Camera-type eye (tissue), 1 donor: ENCODE data around the gene NEK4. TPM values are rescaled to one million over a fixed set of nuclear protein-coding genes. Genes with fewer than 3 reads are reported as not detected.

Experiments used
- total RNA-seq: library from RNA; depleted of rRNA; stranded (reverse); fragments of >200 nt; gene quantifications from one replicate; pipeline ENCODE4 v1.2.3, GENCODE V29; 2014

Gene NEK4
- total RNA-seq = 64.3 TPM

GRCh38 chr3:52770496-52771333 lies at the start of gene NEK4:
TSS of gene NEK4 (minus strand) at chr3:52770940. CDS start at chr3:52770746, 194 bp downstream.

GRCh38 chr3:52794612-52795099 lies 23.9 kb upstream of the NEK4 start, which contains the start of gene ITIH3:
TSS of gene ITIH3 (plus strand) at chr3:52794796. CDS start at chr3:52794804, 8 bp downstream.

GRCh38 chr3:52777127-52777958 lies 6.6 kb upstream of the NEK4 start, which contains the start of gene ITIH1:
TSS of gene ITIH1 (plus strand) at chr3:52777599. CDS start at chr3:52777616, 17 bp downstream.

GRCh38 chr3:52705688-52706686 lies 64.8 kb downstream of the NEK4 start, which contains the start of the genes GLT8D1 and SPCS1:
TSS of gene GLT8D1 (minus strand) at chr3:52705791. CDS start at chr3:52700460, 5,331 bp downstream.
TSS of gene SPCS1 (plus strand) at chr3:52706106. CDS start at chr3:52706247, 141 bp downstream.

GRCh38 chr3:52685709-52686691 lies 84.7 kb downstream of the NEK4 start, which contains the start of the genes GNL3 and PBRM1:
TSS of gene GNL3 (plus strand) at chr3:52686032. CDS start at chr3:52686093, 61 bp downstream.
TSS of gene PBRM1 (minus strand) at chr3:52685913.

Other genes with a start within 250 kb of the NEK4 start
- 62.9 TPM for gene NT5DC2, start 237.1 kb downstream of the NEK4 start, total RNA-seq
- 2.5 TPM for gene UQCC5, start 234.3 kb downstream of the NEK4 start, total RNA-seq
- 193 TPM for gene PBRM1, start 85.0 kb downstream of the NEK4 start, total RNA-seq
- gene GNL3, start 84.9 kb downstream of the NEK4 start, total RNA-seq = 96.2 TPM
- 115 TPM for gene GLT8D1, start 65.1 kb downstream of the NEK4 start, total RNA-seq
- gene SPCS1, start 64.8 kb downstream of the NEK4 start, total RNA-seq = 75.8 TPM
- gene ITIH1, start 6.7 kb upstream of the NEK4 start, total RNA-seq = not detected
- 0.66 TPM for gene ITIH3, start 23.9 kb upstream of the NEK4 start, total RNA-seq
- 4.9 TPM for gene ITIH4, start 59.7 kb upstream of the NEK4 start, total RNA-seq
- gene MUSTN1, start 64.1 kb upstream of the NEK4 start, total RNA-seq = 12.0 TPM
- gene STIMATE, start 126.6 kb upstream of the NEK4 start, total RNA-seq = 12.9 TPM